GM23338 (cell line): ENCODE data around the gene TAS2R14. TPM values are rescaled to one million over a fixed set of nuclear protein-coding genes. Genes with fewer than 3 reads are reported as not detected.

ENCODE experiments used
- ATAC-seq: fragments of 200-7000 bp; cut with Tn5 transposase; 3 replicates; pipeline ENCODE4 v1.9.1; 2020
- DNase-seq: peaks from one replicate; pipeline ENCODE4 v3.0.0-alpha.2; 2015; ENCODE audit warnings: low spot score
- H2AFZ ChIP-seq: fragments of 200-600 bp; sonication (generic); 2 replicates; pipeline ENCODE4 v1.8.0; 2016; ENCODE audit warnings: antibody characterized with exemption, mild to moderate bottlenecking, moderate library complexity
- H3F3A ChIP-seq: fragments of 200-600 bp; sonication (generic); replicated peaks from 2 replicates; pipeline ENCODE4 v1.8.0; 2017; ENCODE audit warnings: antibody characterized with exemption, mixed run types, low read depth
- H3K27ac ChIP-seq: fragments of 200-600 bp; sonication (generic); 2 replicates; pipeline ENCODE4 v1.6.1; 2016; ENCODE audit warnings: low read depth
- H3K27me3 ChIP-seq: fragments of 200-600 bp; sonication (generic); 2 replicates; pipeline ENCODE4 v1.8.0; 2016; ENCODE audit warnings: mild to moderate bottlenecking, mixed run types, moderate library complexity; ENCODE audit not compliant: insufficient read depth
- H3K36me3 ChIP-seq: fragments of 200-600 bp; sonication (generic); 2 replicates; pipeline ENCODE4 v1.8.0; 2016; ENCODE audit warnings: mild to moderate bottlenecking; ENCODE audit not compliant: insufficient read depth
- H3K4me1 ChIP-seq: fragments of 200-600 bp; sonication (generic); 2 replicates; pipeline ENCODE4 v1.8.0; 2016; ENCODE audit warnings: mild to moderate bottlenecking, moderate library complexity; ENCODE audit not compliant: insufficient read depth
- H3K4me2 ChIP-seq: fragments of 200-600 bp; sonication (generic); 2 replicates; pipeline ENCODE4 v1.7.1; 2017; ENCODE audit warnings: mixed run types
- H3K4me3 ChIP-seq: fragments of 200-600 bp; sonication (generic); 2 replicates; pipeline ENCODE4 v1.6.1; 2016; ENCODE audit warnings: mixed run types
- H3K79me2 ChIP-seq: fragments of 200-600 bp; sonication (generic); replicated peaks from 2 replicates; pipeline ENCODE4 v1.8.0; 2017; ENCODE audit warnings: mild to moderate bottlenecking; ENCODE audit not compliant: insufficient read depth
- H3K9me2 ChIP-seq: fragments of 200-600 bp; sonication (generic); 2 replicates; pipeline ENCODE4 v1.8.0; 2017; ENCODE audit not compliant: insufficient read depth
- H4K20me1 ChIP-seq: fragments of 200-600 bp; sonication (generic); replicated peaks from 2 replicates; pipeline ENCODE4 v1.8.0; 2017; ENCODE audit warnings: mild to moderate bottlenecking; ENCODE audit not compliant: insufficient read depth
- H3K27ac Mint-ChIP-seq: 2 replicates; pipeline ENCODE4 v1.8.0; 2020; ENCODE audit warnings: inconsistent platforms, mild to moderate bottlenecking, moderate library complexity, mixed read lengths
- H3K27me3 Mint-ChIP-seq: 3 replicates; pipeline ENCODE4 v1.8.0; 2022; ENCODE audit warnings: low read depth, mild to moderate bottlenecking, moderate library complexity, mixed read lengths, inconsistent platforms; ENCODE audit not compliant: insufficient read depth, poor library complexity
- H3K36me3 Mint-ChIP-seq: 3 replicates; pipeline ENCODE4 v1.8.0; 2021; ENCODE audit warnings: low read depth, mild to moderate bottlenecking, inconsistent platforms, moderate library complexity, mixed read lengths
- H3K4me1 Mint-ChIP-seq: 3 replicates; pipeline ENCODE4 v1.8.0; 2020; ENCODE audit warnings: mild to moderate bottlenecking, inconsistent platforms, mixed read lengths
- H3K4me3 Mint-ChIP-seq: 3 replicates; pipeline ENCODE4 v1.8.0; 2021; ENCODE audit warnings: moderate library complexity, mild to moderate bottlenecking, inconsistent platforms, mixed read lengths
- H3K9me3 Mint-ChIP-seq: 3 replicates; pipeline ENCODE4 v1.8.0; 2020; ENCODE audit warnings: moderate library complexity, mild to moderate bottlenecking, inconsistent platforms, mixed read lengths
- CREB1 ChIP-seq: fragments of 250-450 bp; sonication (Bioruptor Pico); IDR thresholded peaks from 2 replicates; pipeline ENCODE4 v1.5.0; 2020; ENCODE audit warnings: low read depth, mild to moderate bottlenecking, moderate library complexity
- EZH2 ChIP-seq: fragments of 200-600 bp; sonication (generic); IDR thresholded peaks from one replicate; pipeline ENCODE4 v1.8.0; 2017; ENCODE audit warnings: antibody characterized with exemption, mild to moderate bottlenecking, low read depth; ENCODE audit not compliant: unreplicated experiment
- JUNB ChIP-seq: IDR thresholded peaks from one replicate; pipeline ENCODE4 v1.6.1; 2016; ENCODE audit warnings: antibody characterized with exemption; ENCODE audit not compliant: unreplicated experiment
- NANOG ChIP-seq: IDR thresholded peaks from 2 replicates; pipeline ENCODE4 v1.6.1; 2016; ENCODE audit warnings: antibody characterized with exemption, borderline replicate concordance
- POLR2AphosphoS5 ChIP-seq: IDR thresholded peaks from 2 replicates; pipeline ENCODE4 v1.6.1; 2016; ENCODE audit warnings: antibody characterized with exemption, low read depth
- ZNF114 ChIP-seq: fragments of 250-450 bp; sonication (Bioruptor Pico); IDR thresholded peaks from 2 replicates; pipeline ENCODE4 v1.5.0; 2020; ENCODE audit warnings: mild to moderate bottlenecking, moderate library complexity
- ZNF331 ChIP-seq: fragments of 250-450 bp; sonication (Bioruptor Pico); IDR thresholded peaks from 2 replicates; pipeline ENCODE4 v1.5.0; 2020; ENCODE audit warnings: low read depth, mild to moderate bottlenecking, moderate library complexity
- polyA plus RNA-seq: library from polyadenylated mRNA; unstranded; fragments of >200 nt; fragmentation: Nextera tagmentation; extraction: Ambion mirVana; gene quantifications from 2 replicates; pipeline ENCODE4 v1.2.1, GENCODE V29; 2016
- total RNA-seq: library from RNA; depleted of rRNA; stranded (reverse); fragments of >200 nt; shearing (Covaris generic); gene quantifications from 2 replicates; pipeline ENCODE4 v1.2.3, GENCODE V29; 2014
- TF ChIP-seq, protein P1 (sequence below), 2 experiments: fragments of 200-600 bp in 1 of 2; sonication (generic) in 1 of 2; conservative IDR thresholded peaks; 2 replicates each; pipeline versions ENCODE4 v1.5.1 to v1.6.1; 2016 to 2017; ENCODE audit warnings: antibody characterized with exemption in 2 of 2, low read depth in 2 of 2, mild to moderate bottlenecking in 2 of 2, moderate library complexity in 1 of 2
- TF ChIP-seq, protein P2 (sequence below): IDR thresholded peaks from 2 replicates; pipeline ENCODE4 v1.6.1; 2016; ENCODE audit warnings: antibody characterized with exemption
- TF ChIP-seq, protein P3 (sequence below): IDR thresholded peaks from one replicate; pipeline ENCODE4 v1.6.1; 2018; ENCODE audit warnings: antibody characterized with exemption; ENCODE audit not compliant: unreplicated experiment

The TAS2R14 gene
- total and polyA plus RNA-seq, 2 experiments from 2014 or later: 2.6 to 5.9 TPM

DNA sequence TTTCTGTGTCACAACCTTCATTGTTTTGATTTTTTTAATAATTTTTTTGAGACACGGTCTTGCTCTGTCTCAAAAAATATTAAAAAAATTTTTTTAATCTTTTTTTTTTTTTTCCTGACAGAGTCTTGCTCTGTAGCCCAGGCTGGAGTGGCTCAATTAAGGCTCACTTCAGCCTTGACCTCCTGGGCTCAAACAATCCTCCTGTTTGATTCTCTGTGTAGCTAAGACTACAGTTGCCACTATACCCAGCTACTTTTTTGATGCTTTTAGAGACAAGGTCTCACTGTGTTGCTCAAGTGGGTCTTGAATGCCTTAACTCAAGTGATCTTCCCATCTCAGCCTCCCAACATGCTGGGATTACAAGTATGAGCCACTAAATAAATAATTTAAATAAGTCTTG lies 19.3 kb downstream of the TAS2R14 start:
- Mint-ChIP-seq H3K4me1 (peaks cover 5% of the 10 kb centered on the region; the same call in 1 of the 3 replicates), H3K27ac (no peak overlapping the region), H3K4me3 (no peak overlapping the region), H3K27me3 (peaks cover 7% of the 10 kb centered on the region), H3K36me3 (peaks cover 1% of the 10 kb centered on the region; the same call in 1 of the 3 replicates), H3K9me3 (peaks cover 1% of the 10 kb centered on the region; the same call in 1 of the 3 replicates)
- DNase-seq (no peak), ATAC-seq (peak; percentile 52)
- H3K9me2 ChIP-seq: 0 out of 2 replicates have a peak, but pooled peaks cover 4% of the 10 kb centered on the region
- no peaks in the 10 kb centered on the region for H3K27me3 ChIP-seq
- TF ChIP-seq, protein P1, sequence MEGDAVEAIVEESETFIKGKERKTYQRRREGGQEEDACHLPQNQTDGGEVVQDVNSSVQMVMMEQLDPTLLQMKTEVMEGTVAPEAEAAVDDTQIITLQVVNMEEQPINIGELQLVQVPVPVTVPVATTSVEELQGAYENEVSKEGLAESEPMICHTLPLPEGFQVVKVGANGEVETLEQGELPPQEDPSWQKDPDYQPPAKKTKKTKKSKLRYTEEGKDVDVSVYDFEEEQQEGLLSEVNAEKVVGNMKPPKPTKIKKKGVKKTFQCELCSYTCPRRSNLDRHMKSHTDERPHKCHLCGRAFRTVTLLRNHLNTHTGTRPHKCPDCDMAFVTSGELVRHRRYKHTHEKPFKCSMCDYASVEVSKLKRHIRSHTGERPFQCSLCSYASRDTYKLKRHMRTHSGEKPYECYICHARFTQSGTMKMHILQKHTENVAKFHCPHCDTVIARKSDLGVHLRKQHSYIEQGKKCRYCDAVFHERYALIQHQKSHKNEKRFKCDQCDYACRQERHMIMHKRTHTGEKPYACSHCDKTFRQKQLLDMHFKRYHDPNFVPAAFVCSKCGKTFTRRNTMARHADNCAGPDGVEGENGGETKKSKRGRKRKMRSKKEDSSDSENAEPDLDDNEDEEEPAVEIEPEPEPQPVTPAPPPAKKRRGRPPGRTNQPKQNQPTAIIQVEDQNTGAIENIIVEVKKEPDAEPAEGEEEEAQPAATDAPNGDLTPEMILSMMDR (conservative IDR thresholded peaks at IDR 0.05; ENCODE audit: low read depth in 2 of 2): no peak
- TF ChIP-seq ZNF331 (CRISPR knock-in tag) (no peak), EZH2 (no peak), POLR2AphosphoS5 (no peak), JUNB (no peak)
- TF ChIP-seq, protein P2, sequence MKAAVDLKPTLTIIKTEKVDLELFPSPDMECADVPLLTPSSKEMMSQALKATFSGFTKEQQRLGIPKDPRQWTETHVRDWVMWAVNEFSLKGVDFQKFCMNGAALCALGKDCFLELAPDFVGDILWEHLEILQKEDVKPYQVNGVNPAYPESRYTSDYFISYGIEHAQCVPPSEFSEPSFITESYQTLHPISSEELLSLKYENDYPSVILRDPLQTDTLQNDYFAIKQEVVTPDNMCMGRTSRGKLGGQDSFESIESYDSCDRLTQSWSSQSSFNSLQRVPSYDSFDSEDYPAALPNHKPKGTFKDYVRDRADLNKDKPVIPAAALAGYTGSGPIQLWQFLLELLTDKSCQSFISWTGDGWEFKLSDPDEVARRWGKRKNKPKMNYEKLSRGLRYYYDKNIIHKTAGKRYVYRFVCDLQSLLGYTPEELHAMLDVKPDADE: no peak
- TF ChIP-seq, protein P3, sequence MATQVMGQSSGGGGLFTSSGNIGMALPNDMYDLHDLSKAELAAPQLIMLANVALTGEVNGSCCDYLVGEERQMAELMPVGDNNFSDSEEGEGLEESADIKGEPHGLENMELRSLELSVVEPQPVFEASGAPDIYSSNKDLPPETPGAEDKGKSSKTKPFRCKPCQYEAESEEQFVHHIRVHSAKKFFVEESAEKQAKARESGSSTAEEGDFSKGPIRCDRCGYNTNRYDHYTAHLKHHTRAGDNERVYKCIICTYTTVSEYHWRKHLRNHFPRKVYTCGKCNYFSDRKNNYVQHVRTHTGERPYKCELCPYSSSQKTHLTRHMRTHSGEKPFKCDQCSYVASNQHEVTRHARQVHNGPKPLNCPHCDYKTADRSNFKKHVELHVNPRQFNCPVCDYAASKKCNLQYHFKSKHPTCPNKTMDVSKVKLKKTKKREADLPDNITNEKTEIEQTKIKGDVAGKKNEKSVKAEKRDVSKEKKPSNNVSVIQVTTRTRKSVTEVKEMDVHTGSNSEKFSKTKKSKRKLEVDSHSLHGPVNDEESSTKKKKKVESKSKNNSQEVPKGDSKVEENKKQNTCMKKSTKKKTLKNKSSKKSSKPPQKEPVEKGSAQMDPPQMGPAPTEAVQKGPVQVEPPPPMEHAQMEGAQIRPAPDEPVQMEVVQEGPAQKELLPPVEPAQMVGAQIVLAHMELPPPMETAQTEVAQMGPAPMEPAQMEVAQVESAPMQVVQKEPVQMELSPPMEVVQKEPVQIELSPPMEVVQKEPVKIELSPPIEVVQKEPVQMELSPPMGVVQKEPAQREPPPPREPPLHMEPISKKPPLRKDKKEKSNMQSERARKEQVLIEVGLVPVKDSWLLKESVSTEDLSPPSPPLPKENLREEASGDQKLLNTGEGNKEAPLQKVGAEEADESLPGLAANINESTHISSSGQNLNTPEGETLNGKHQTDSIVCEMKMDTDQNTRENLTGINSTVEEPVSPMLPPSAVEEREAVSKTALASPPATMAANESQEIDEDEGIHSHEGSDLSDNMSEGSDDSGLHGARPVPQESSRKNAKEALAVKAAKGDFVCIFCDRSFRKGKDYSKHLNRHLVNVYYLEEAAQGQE: no peak
- no peak overlapping the region for H3K4me3 ChIP-seq
- H2AFZ ChIP-seq: no peak overlapping the region
- no peaks in the 10 kb centered on the region for H3K79me2 ChIP-seq
- no peaks in the 10 kb centered on the region for H4K20me1 ChIP-seq
- no peaks in the 10 kb centered on the region for H3K36me3 ChIP-seq
- peaks cover 5% of the 10 kb centered on the region for H3K4me1 ChIP-seq
- no peak overlapping the region for H3K27ac ChIP-seq
- H3F3A ChIP-seq: no peaks in the 10 kb centered on the region
- H3K4me2 ChIP-seq: no peak overlapping the region

DNA sequence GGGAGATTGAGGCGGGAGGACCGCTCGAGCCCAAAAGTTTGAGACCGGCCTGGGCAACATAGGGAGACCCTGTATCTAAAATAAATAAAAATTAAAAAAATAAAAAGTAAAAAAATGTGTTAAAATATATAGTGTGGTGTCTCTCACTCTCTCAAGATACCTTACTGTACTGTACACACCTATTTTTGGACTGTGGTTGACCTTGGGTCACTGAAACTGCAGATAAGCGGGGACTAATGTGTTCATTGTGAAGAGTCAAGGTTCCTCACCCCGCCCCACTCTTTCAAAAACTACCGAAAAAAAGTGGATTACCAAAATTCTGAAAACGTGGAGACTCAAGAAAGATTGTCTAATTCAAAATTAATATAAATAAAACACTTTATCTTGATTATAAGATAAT lies 28.7 kb downstream of the TAS2R14 start:
- Histone ChIP-seq H3K4me1 (peaks cover 13% of the 10 kb centered on the region), H3K79me2 (no peaks in the 10 kb centered on the region), H3K27ac (no peak overlapping the region), H2AFZ (no peak overlapping the region), H4K20me1 (no peaks in the 10 kb centered on the region), H3K36me3 (no peaks in the 10 kb centered on the region), H3K27me3 (no peaks in the 10 kb centered on the region), H3K4me2 (no peak overlapping the region), H3K4me3 (no peak overlapping the region), H3F3A (no peaks in the 10 kb centered on the region), H3K9me2 (no peaks in the 10 kb centered on the region)
- Mint-ChIP-seq H3K4me1 (peaks cover 6% of the 10 kb centered on the region), H3K36me3 (peaks cover 3% of the 10 kb centered on the region; the same call in 2 of the 3 replicates), H3K4me3 (no peak overlapping the region), H3K27me3 (no peaks in the 10 kb centered on the region), H3K9me3 (no peaks in the 10 kb centered on the region; the same call in 1 of the 3 replicates), H3K27ac (no peak overlapping the region)
- DNase-seq (no peak), ATAC-seq (no peak)
- no peak for TF ChIP-seq ZNF331 (CRISPR knock-in tag)
- no peak for TF ChIP-seq JUNB
- no peak for TF ChIP-seq POLR2AphosphoS5
- TF ChIP-seq NANOG: no peak
- no peak for TF ChIP-seq ZNF114 (CRISPR knock-in tag)
- TF ChIP-seq CREB1 (CRISPR knock-in tag): no peak
- TF ChIP-seq EZH2: no peak
